GM21447 (cell line): ENCODE data around the gene TACR3.
"Not testable (repeated sequence)": the region's sequence is repeated elsewhere in the genome, so short reads cannot be mapped to it uniquely, and the experiment has no call there.

Source experiments
- ATAC-seq: cut with Tn5 transposase; IDR thresholded peaks from one replicate; pipeline ENCODE4 v1.9.1; 2021; ENCODE audit not compliant: unreplicated experiment

The TACR3 gene

GRCh38 chr4:103719830-103720207 lies at the start of gene TACR3:
Gene TACR3 (minus strand): TSS chr4:103719985. CDS start chr4:103719675, 310 bp downstream.
- ATAC-seq: no peak

- no peak for ATAC-seq
These were observed 37.8 kb upstream of the TACR3 start for GRCh38 chr4:103757631-103758030.

GRCh38 chr4:103756741-103757140 lies 37.0 kb upstream of the TACR3 start:
- no peak for ATAC-seq

DNA sequence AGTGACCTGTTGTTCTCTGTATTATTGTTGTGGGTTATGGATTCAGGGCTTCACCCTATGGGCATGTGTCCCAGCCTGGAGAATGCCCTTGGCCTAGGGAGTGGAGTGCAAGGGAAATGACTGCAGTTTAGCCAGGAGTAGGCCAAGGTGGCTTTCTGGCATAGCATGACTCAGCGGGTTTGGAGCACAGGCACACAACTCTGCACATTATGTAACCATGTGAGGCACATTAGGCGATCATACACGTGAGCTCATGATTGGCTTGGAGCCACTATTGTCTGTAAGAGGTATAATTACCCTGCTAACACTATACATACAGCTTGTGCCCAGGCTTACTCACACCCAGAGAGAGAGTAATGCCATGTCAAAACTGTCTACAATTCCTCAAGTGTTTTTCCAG lies 35.1 kb upstream of the TACR3 start:
- no peak for ATAC-seq

DNA sequence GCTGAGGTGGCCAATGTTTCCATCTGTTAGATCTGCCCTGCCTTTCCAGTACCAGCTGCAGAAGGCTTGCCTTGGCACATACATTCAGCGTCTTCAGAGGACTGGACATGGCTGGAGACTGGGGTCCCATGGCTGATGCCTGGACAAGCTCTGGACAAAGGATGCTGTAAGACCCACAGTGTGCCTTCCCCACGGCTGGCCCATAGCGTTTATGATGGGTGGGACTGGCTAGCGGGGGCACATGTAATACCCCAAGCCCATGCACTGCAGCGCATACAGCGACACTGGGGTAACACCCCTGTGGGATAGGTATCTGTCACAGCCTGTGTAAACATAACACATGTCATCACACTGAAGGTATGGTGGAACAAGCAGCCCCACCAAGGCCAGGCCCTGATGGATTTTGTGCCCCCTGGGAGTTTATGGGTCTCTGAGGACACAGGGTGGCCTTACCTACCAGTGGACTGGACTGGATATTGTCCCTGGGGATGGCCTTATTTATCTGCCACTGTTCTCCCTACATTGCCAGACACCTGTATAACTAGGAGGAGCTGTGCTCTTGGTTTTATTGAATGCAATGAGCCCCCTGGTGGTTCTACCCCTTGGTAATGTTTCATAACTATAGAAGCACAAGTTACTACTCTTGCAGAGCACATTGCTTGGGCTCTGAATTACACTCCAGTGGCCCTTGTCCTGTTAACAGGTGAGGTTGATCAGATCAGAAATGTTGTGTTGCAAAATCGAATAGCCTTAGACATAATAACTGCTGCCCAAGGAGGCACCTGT lies 34.3 kb upstream of the TACR3 start:
- ATAC-seq: no peak

- not testable (repeated sequence) for ATAC-seq
These were observed 3.4 kb upstream of the TACR3 start for GRCh38 chr4:103723150-103723549.

GRCh38 chr4:103721251-103721650 lies 1.5 kb upstream of the TACR3 start:
- no peak for ATAC-seq

GRCh38 chr4:103720661-103721060 lies 876 bp upstream of the TACR3 start:
- no peak for ATAC-seq

DNA sequence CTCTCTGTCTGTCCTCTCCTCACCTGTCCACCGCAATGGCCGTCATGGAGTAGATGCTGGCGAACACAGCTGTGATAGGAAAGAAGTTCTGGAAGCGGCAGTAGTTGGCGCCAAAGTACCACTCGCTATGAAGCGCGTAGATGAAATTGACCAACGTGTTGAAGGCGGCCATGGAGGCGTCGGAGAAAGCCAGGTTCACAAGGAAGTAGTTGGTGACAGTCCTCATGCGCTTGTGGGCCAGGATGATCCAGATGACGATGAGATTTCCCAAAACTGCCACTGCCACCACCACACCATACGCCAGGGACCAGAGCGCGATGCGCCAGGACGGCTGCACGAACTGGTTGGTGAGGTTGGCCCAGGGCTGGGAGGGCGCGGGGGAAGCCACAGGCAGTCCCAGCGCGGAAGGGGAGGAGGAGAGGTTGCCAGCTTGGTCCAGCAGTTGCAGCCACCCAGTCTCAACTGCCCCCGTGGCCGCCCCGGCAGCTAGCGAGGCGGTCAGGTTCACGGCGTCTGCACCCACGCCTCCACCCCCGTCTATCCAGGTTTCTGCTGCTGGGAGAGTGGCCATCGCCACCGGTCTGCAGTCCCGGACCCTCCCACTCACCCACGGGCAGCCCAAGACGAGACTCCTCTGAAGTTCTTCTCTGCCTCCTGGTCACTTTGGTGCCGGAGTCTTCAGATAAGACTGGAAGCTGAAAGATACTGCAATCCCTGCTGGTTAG lies 518 bp downstream of the TACR3 start:
- ATAC-seq: no peak

- no peak for ATAC-seq
These were observed 27.2 kb downstream of the TACR3 start for GRCh38 chr4:103692615-103693014.

DNA sequence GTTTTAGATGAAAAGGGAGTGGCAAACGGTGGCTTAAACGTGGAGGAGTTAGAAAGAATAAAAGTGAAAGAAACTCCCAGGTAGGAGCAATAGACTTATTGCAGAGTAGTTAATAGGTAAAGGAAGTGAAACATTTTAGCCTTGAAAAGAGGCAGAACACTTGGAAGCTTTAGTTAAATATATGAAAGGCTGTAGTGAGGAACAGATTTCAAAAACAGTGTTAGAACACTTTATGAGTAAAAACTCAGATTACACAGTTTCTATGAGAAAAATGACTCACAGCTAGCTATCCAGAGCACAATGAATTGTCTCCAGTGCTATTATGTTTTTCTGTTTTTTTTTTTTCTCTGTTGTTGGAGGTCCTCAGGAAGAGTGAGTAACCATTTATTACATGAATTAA lies 45.8 kb downstream of the TACR3 start:
- ATAC-seq: no peak

GRCh38 chr4:103666764-103667163 lies 53.0 kb downstream of the TACR3 start:
- ATAC-seq: not testable (repeated sequence)

GRCh38 chr4:103664436-103665075 lies 55.2 kb downstream of the TACR3 start:
- ATAC-seq: no peak

DNA sequence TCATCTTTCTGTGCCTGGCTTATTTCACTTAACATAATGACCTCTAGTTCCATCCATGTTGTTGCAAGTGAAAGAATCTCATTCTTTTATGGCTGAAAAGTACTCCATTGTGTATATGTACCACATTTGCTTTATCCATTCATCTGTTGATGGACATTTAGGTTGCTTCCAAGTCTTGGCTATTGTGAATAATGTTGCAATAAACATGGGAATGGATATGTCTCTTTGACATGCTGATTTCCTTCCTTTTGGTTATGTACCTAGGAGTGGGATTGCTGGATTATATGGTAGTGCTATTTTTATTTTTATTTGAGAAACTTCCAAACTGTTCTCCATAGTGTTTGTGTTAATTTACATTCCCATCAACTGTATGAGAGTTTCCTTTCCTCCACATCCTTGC lies 71.2 kb downstream of the TACR3 start:
- no peak for ATAC-seq

DNA sequence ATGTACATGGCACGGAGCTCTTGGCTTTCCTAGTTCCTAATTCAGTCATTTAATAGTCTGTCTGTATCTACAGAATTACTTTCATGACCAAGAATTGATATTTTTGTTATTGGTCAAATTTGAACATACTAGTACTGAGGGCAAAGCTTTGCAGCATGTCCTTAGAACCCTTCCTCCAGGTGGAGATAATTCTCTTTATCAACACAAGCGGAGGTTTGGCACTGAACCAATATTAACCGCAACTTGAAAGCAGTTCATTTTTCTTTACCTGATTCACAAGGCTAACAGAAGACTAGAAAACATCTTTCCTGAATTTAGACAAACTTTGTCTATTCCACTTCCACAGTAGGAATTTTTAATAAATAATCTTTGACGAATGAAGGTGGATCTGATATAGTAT lies 73.8 kb downstream of the TACR3 start:
- ATAC-seq: no peak

GRCh38 chr4:103634236-103634635 lies 85.5 kb downstream of the TACR3 start:
- no peak for ATAC-seq

- ATAC-seq: no peak
These were observed 93.5 kb downstream of the TACR3 start for GRCh38 chr4:103626296-103626695.

- no peak for ATAC-seq
These were observed 127.9 kb downstream of the TACR3 start for GRCh38 chr4:103591841-103592240.

DNA sequence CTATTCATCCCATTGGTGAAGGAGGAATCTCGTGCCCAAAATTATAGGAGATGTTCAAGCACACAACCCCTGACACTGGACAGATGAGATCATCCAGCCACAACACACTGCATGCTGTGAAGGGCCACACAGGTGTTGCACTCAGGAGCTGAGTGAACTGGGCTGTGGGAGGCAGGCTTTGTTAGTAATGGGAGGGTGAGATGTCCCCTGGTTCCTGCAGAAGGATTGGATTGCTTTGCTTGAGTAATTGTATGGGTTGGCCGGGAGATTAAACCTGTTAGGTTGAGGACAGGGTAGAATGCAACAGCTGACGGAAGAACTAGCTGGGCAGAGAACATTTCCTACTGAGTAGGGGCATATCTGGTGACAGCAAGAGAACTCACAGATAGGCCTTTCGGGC lies 152.2 kb downstream of the TACR3 start:
- ATAC-seq: no peak

DNA sequence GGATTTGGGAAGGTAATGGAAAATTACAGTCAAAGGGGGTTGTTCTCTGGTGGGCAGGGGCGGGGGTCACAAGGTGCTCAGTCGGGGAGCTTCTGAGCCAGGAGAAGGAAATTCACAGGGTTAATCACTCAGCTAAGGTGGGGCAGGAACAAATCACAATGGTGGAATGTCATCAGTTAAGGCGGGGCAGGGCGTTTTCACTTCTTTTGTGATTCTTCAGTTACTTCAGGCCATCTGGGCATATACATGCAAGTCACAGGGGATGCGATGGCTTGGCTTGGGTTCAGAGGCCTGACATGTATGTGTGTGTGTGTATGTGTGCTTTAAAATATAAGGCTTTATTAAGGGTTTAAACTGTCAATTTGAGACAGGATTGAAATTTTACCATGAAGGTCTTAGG lies 160.6 kb downstream of the TACR3 start:
- ATAC-seq: not testable (repeated sequence)
